Mesodermal cell (in vitro differentiated cells): ENCODE data around the gene RAP1GAP.
A peak's percentile ranks its signal among the peaks of the same experiment; 100 is the strongest.

ENCODE experiments used
- H3K27ac ChIP-seq: 2 replicates; pipeline ENCODE4 v1.7.0; 2013; ENCODE audit warnings: mild to moderate bottlenecking, low read depth, low read length, moderate library complexity; ENCODE audit not compliant: severe bottlenecking
- H3K36me3 ChIP-seq: 2 replicates; pipeline ENCODE4 v1.7.1; 2013; ENCODE audit warnings: mild to moderate bottlenecking, low read length, moderate library complexity; ENCODE audit not compliant: control insufficient read depth, insufficient read depth
- H3K4me1 ChIP-seq: one replicate; pipeline ENCODE4 v1.7.1; 2013; ENCODE audit warnings: mild to moderate bottlenecking, low read length; ENCODE audit not compliant: insufficient read depth, control insufficient read depth, poor library complexity, severe bottlenecking
- H3K4me3 ChIP-seq: 2 replicates; pipeline ENCODE4 v1.7.0; 2013; ENCODE audit warnings: low read length, control low read depth, mild to moderate bottlenecking; ENCODE audit not compliant: insufficient read depth, poor library complexity, severe bottlenecking; ENCODE audit errors: extremely low read depth
- H3K9me3 ChIP-seq: 2 replicates; pipeline ENCODE4 v1.7.1; 2013; ENCODE audit warnings: mild to moderate bottlenecking, low read length, moderate library complexity; ENCODE audit not compliant: control insufficient read depth
- WGBS, 2 experiments: methylation state at CpG; one replicate each; pipeline ENCODE4 v1.1.5; 2013; ENCODE audit warnings: missing lambda C conversion rate in 2 of 2; ENCODE audit not compliant: insufficient coverage in 2 of 2; 5-methylcytosine and 5-hydroxymethylcytosine counted together

The RAP1GAP gene

GRCh38 chr1:21616372-21616771 is 52.8 kb downstream of the RAP1GAP start:
- H3K4me1 ChIP-seq: peaks cover 7% of the 10 kb centered on the region
- H3K36me3 ChIP-seq: no peaks in the 10 kb centered on the region
- H3K9me3 ChIP-seq: no peaks in the 10 kb centered on the region

GRCh38 chr1:21614419-21615115 is 54.6 kb downstream of the RAP1GAP start:
- 91 to 92% methylated on average over 10 to 11 of the region's 11 CpGs for WGBS, 2 experiments
- Histone ChIP-seq H3K4me3 (no peak overlapping the region), H3K4me1 (peaks cover 7% of the 10 kb centered on the region), H3K9me3 (no peaks in the 10 kb centered on the region), H3K36me3 (no peaks in the 10 kb centered on the region), H3K27ac (no peak overlapping the region)

More at GRCh38 chr1:21616372-21616771, 52.8 kb downstream of the RAP1GAP start:
- no peak overlapping the region for H3K4me3 ChIP-seq
- WGBS, 2 experiments: 89 to 94% methylated on average over 2 to 8 of the region's 8 CpGs
- H3K27ac ChIP-seq: no peak overlapping the region

GRCh38 chr1:21613072-21613867 is 55.9 kb downstream of the RAP1GAP start:
- Histone ChIP-seq H3K9me3 (no peaks in the 10 kb centered on the region), H3K36me3 (no peaks in the 10 kb centered on the region), H3K4me3 (no peak overlapping the region), H3K4me1 (peaks cover 9% of the 10 kb centered on the region), H3K27ac (no peak overlapping the region)
- 87 to 92% methylated on average over 14 to 15 of the region's 19 CpGs for WGBS, 2 experiments

- H3K4me1 ChIP-seq: peaks cover 12% of the 10 kb centered on the region
- H3K27ac ChIP-seq: no peak overlapping the region
- 91 to 97% methylated on average over 13 of the region's 13 CpGs for WGBS, 2 experiments
- no peaks in the 10 kb centered on the region for H3K9me3 ChIP-seq
- H3K36me3 ChIP-seq: no peaks in the 10 kb centered on the region
- H3K4me3 ChIP-seq: no peak overlapping the region
Observed at GRCh38 chr1:21612057-21612456, 57.1 kb downstream of the RAP1GAP start.

- 95 to 96% methylated on average over 16 to 20 of the region's 21 CpGs for WGBS, 2 experiments
- no peaks in the 10 kb centered on the region for H3K9me3 ChIP-seq
- H3K36me3 ChIP-seq: no peaks in the 10 kb centered on the region
- peaks cover 12% of the 10 kb centered on the region for H3K4me1 ChIP-seq
- no peak overlapping the region for H3K27ac ChIP-seq
- H3K4me3 ChIP-seq: no peak overlapping the region
Observed at GRCh38 chr1:21610989-21611785, 58.0 kb downstream of the RAP1GAP start.

- Histone ChIP-seq H3K9me3 (no peaks in the 10 kb centered on the region), H3K36me3 (no peaks in the 10 kb centered on the region), H3K27ac (no peak overlapping the region), H3K4me3 (no peak overlapping the region), H3K4me1 (peaks cover 12% of the 10 kb centered on the region)
- WGBS, 2 experiments: 91 to 95% methylated on average over 15 of the region's 16 CpGs
Observed at GRCh38 chr1:21610027-21610426, 59.1 kb downstream of the RAP1GAP start.

GRCh38 chr1:21608798-21609197 is 60.4 kb downstream of the RAP1GAP start:
- H3K27ac ChIP-seq: peak overlapping the region; percentile 29
- no peak overlapping the region for H3K4me3 ChIP-seq
- H3K4me1 ChIP-seq: peaks cover 12% of the 10 kb centered on the region
- H3K9me3 ChIP-seq: no peaks in the 10 kb centered on the region
- 56 to 94% methylated on average over 2 of the region's 4 CpGs for WGBS, 2 experiments
- no peaks in the 10 kb centered on the region for H3K36me3 ChIP-seq

GRCh38 chr1:21607549-21608529 is 61.3 kb downstream of the RAP1GAP start:
- WGBS, 2 experiments: 52 to 63% methylated on average over 17 to 37 of the region's 37 CpGs
- peaks cover 12% of the 10 kb centered on the region for H3K4me1 ChIP-seq
- no peak overlapping the region for H3K27ac ChIP-seq
- H3K9me3 ChIP-seq: no peaks in the 10 kb centered on the region
- H3K4me3 ChIP-seq: no peak overlapping the region
- H3K36me3 ChIP-seq: no peaks in the 10 kb centered on the region

- 84 to 88% methylated on average over 12 to 14 of the region's 15 CpGs for WGBS, 2 experiments
- Histone ChIP-seq H3K9me3 (no peaks in the 10 kb centered on the region), H3K4me1 (peaks cover 12% of the 10 kb centered on the region), H3K27ac (no peak overlapping the region), H3K36me3 (no peaks in the 10 kb centered on the region), H3K4me3 (no peak overlapping the region)
Observed at GRCh38 chr1:21605964-21606705, 63.0 kb downstream of the RAP1GAP start.
